HCT116 (cell line): ENCODE results near the gene PTX4. TPM values are rescaled to one million over a fixed set of nuclear protein-coding genes. Genes with fewer than 3 reads are reported as not detected.

Experiments
- ATAC-seq: fragments of 200-7000 bp; cut with Tn5 transposase; 2 replicates; pipeline ENCODE4 v1.9.1; 2020; ENCODE audit warnings: mild to moderate bottlenecking, moderate library complexity
- BruUV-seq: library from RNA; stranded (reverse); fragments of 400-500 nt; replicated peaks from 2 replicates; lab custom pipeline; 2021; lab: Mats Ljungman, UMichigan
- CTCF ChIA-PET: fragments of 300-600 bp; sonication (Branson Sonifier 250); formaldehyde crosslinking; loops from one replicate; lab custom pipeline; 2021; ENCODE audit warnings: antibody characterized with exemption; lab: Charles Lee
- POLR2A ChIA-PET: fragments of 300-600, 350-600 bp; sonication (Branson Sonifier 250); formaldehyde crosslinking; loops from one replicate; lab custom pipeline; 2021; ENCODE audit warnings: antibody characterized with exemption; lab: Charles Lee
- RAD21 ChIA-PET, 2 experiments: fragments of 300-600 bp; sonication (Branson Sonifier 250); formaldehyde crosslinking; loops; one replicate each; lab custom pipeline; 2023; ENCODE audit warnings: low total read pairs in 2 of 2; ENCODE audit not compliant: uncharacterized antibody in 2 of 2, unreplicated experiment in 2 of 2, low non-redundant PET in 1 of 2; lab: Charles Lee
- DNase-seq: peaks from one replicate; pipeline ENCODE4 v3.0.0-alpha.2; 2010; ENCODE audit warnings: low read depth, low spot score
- H2AFZ ChIP-seq: fragments of 200-600 bp; shearing (Covaris generic), sonication (generic); 2 replicates; pipeline ENCODE4 v1.6.1; 2017; ENCODE audit warnings: low read depth, mixed run types, mixed read lengths, antibody characterized with exemption, low read length; ENCODE audit not compliant: poor library complexity, severe bottlenecking
- H3K27ac ChIP-seq: 2 replicates; pipeline ENCODE4 v1.5.1; 2012; ENCODE audit warnings: low read depth, low read length
- H3K27me3 ChIP-seq: fragments of 200-600 bp; sonication (generic); 2 replicates; pipeline ENCODE4 v1.6.1; 2016; ENCODE audit warnings: mixed run types, low read length, mixed read lengths; ENCODE audit not compliant: insufficient read depth
- H3K36me3 ChIP-seq, 2 experiments: fragments of 200-500 bp in 1 of 2; fragments of 200-600 bp in 1 of 2; sonication (Bioruptor generic) in 1 of 2; sonication (generic) in 1 of 2; 2 replicates each; pipeline versions ENCODE4 v1.5.1 to v1.6.1; 2014 to 2016; ENCODE audit warnings: low read length in 2 of 2, inconsistent platforms in 1 of 2, mixed read lengths in 1 of 2, mixed run types in 1 of 2; ENCODE audit not compliant: insufficient read depth in 2 of 2, control insufficient read depth in 1 of 2
- H3K4me1 ChIP-seq, 2 experiments: fragments of 200-600 bp in 1 of 2; sonication (generic) in 1 of 2; 2 replicates each; pipeline versions ENCODE4 v1.5.1 to v1.6.1; 2012 to 2017; ENCODE audit warnings: low read length in 2 of 2, inconsistent platforms in 1 of 2, mild to moderate bottlenecking in 1 of 2, mixed read lengths in 1 of 2, mixed run types in 1 of 2, moderate library complexity in 1 of 2; ENCODE audit not compliant: insufficient read depth in 2 of 2, control insufficient read depth in 1 of 2
- H3K4me2 ChIP-seq: fragments of 200-600 bp; sonication (generic); 2 replicates; pipeline ENCODE4 v1.6.1; 2017; ENCODE audit warnings: mixed run types, low read length, mixed read lengths
- H3K4me3 ChIP-seq, 2 experiments: fragments of 200-600 bp in 1 of 2; sonication (generic) in 1 of 2; replicated peaks in 1 of 2; 2 replicates each; pipeline ENCODE4 v1.5.1; 2011 to 2016; ENCODE audit warnings: low read length in 2 of 2, control low read depth in 1 of 2, low read depth in 1 of 2, mild to moderate bottlenecking in 1 of 2, mixed read lengths in 1 of 2, mixed run types in 1 of 2
- H3K79me2 ChIP-seq: fragments of 200-600 bp; sonication (generic); 2 replicates; pipeline ENCODE4 v1.6.1; 2017; ENCODE audit warnings: mild to moderate bottlenecking, mixed run types, low read length, moderate library complexity, mixed read lengths; ENCODE audit not compliant: insufficient read depth
- H3K9ac ChIP-seq: fragments of 200-600 bp; sonication (generic); 2 replicates; pipeline ENCODE4 v1.6.1; 2016; ENCODE audit warnings: low read length, mixed read lengths
- H3K9me2 ChIP-seq: fragments of 200-600 bp; sonication (generic), shearing (Covaris generic); 2 replicates; pipeline ENCODE4 v1.6.1; 2017; ENCODE audit warnings: mixed run types, mild to moderate bottlenecking, moderate library complexity; ENCODE audit not compliant: insufficient read depth
- H3K9me3 ChIP-seq, 2 experiments: fragments of 200-500 bp in 1 of 2; fragments of 200-600 bp in 1 of 2; sonication (Bioruptor generic) in 1 of 2; sonication (generic) in 1 of 2; 2 replicates each; pipeline ENCODE4 v1.6.1; 2014 to 2017; ENCODE audit warnings: low read length in 2 of 2, mixed read lengths in 2 of 2, inconsistent platforms in 1 of 2, low read depth in 1 of 2, mild to moderate bottlenecking in 1 of 2, mixed run types in 1 of 2, moderate library complexity in 1 of 2; ENCODE audit not compliant: control insufficient read depth in 1 of 2, insufficient read depth in 1 of 2
- H4K20me1 ChIP-seq: fragments of 200-600 bp; sonication (generic), shearing (Covaris generic); 2 replicates; pipeline ENCODE4 v1.6.1; 2017; ENCODE audit warnings: mixed run types, mild to moderate bottlenecking, moderate library complexity; ENCODE audit not compliant: insufficient read depth
- CBX3 ChIP-seq: IDR thresholded peaks from 2 replicates; pipeline ENCODE4 v1.6.1; 2012; ENCODE audit warnings: low read depth
- CEBPB ChIP-seq: IDR thresholded peaks from 2 replicates; pipeline ENCODE4 v1.6.1; 2012; ENCODE audit warnings: low read depth
- CTCF ChIP-seq, 3 experiments: fragments of 200-600 bp in 1 of 3; sonication (generic) in 1 of 3; IDR thresholded peaks in 2 of 3; conservative IDR thresholded peaks in 1 of 3; 2 replicates each; pipeline ENCODE4 v1.5.1; 2012 to 2017; ENCODE audit warnings: low read depth in 2 of 3, low read length in 2 of 3, antibody characterized with exemption in 1 of 3, borderline replicate concordance in 1 of 3, control low read depth in 1 of 3, mild to moderate bottlenecking in 1 of 3, mixed read lengths in 1 of 3, mixed run types in 1 of 3, moderate library complexity in 1 of 3; ENCODE audit not compliant: insufficient read depth in 1 of 3
- ELF1 ChIP-seq: IDR thresholded peaks from 2 replicates; pipeline ENCODE4 v1.6.1; 2012; ENCODE audit warnings: low read depth, borderline replicate concordance
- EZH2 ChIP-seq: fragments of 200-600 bp; sonication (generic); IDR thresholded peaks from 2 replicates; pipeline ENCODE4 v1.6.1; 2017; ENCODE audit warnings: antibody characterized with exemption, mixed run types
- EZH2phosphoT487 ChIP-seq: fragments of 200-600 bp; IDR thresholded peaks from 2 replicates; pipeline ENCODE4 v1.6.1; 2018; ENCODE audit warnings: antibody characterized with exemption, borderline replicate concordance
- FOSL1 ChIP-seq: IDR thresholded peaks from 2 replicates; pipeline ENCODE4 v1.6.1; 2012; ENCODE audit warnings: low read depth
- JUND ChIP-seq: IDR thresholded peaks from 2 replicates; pipeline ENCODE4 v1.6.1; 2012
- MAX ChIP-seq: IDR thresholded peaks from 2 replicates; pipeline ENCODE4 v1.6.1; 2012
- POLR2A ChIP-seq: IDR thresholded peaks from 2 replicates; pipeline ENCODE4 v1.7.0; 2011; ENCODE audit warnings: borderline replicate concordance; ENCODE audit not compliant: insufficient read depth, insufficient read length; ENCODE audit errors: extremely low read depth
- POLR2AphosphoS5 ChIP-seq: IDR thresholded peaks from 2 replicates; pipeline ENCODE4 v1.6.1; 2011; ENCODE audit warnings: mild to moderate bottlenecking, low read depth, low read length, moderate library complexity
- RAD21 ChIP-seq: IDR thresholded peaks from 2 replicates; pipeline ENCODE4 v1.6.1; 2012; ENCODE audit warnings: low read depth, mild to moderate bottlenecking
- REST ChIP-seq: IDR thresholded peaks from 2 replicates; pipeline ENCODE4 v1.6.1; 2012; ENCODE audit warnings: low read depth
- SIN3A ChIP-seq: IDR thresholded peaks from 2 replicates; pipeline ENCODE4 v1.6.1; 2012; ENCODE audit warnings: low read depth
- SP1 ChIP-seq: IDR thresholded peaks from 2 replicates; pipeline ENCODE4 v1.6.1; 2012; ENCODE audit warnings: low read depth
- SRF ChIP-seq: IDR thresholded peaks from 2 replicates; pipeline ENCODE4 v1.6.1; 2012; ENCODE audit warnings: low read depth
- ZFX ChIP-seq: fragments of 450-650 bp; IDR thresholded peaks from 2 replicates; pipeline ENCODE4 v1.6.1; 2017
- intact Hi-C: fragments of 100-400 bp; cut with micrococcal nuclease; formaldehyde crosslinking; loops from 2 replicates; pipeline ENCODE4 v1.10.0; 2022
- total RNA-seq: library from RNA; stranded (reverse); gene quantifications from one replicate; pipeline ENCODE4 v1.2.1, GENCODE V29; 2021; ENCODE audit not compliant: unreplicated experiment

Gene PTX4
- total RNA-seq, 1 experiment from 2014 or later, result not detected

GRCh38 chr16:1443403-1443973, 45.3 kb downstream of the PTX4 start:
- RAD21 ChIA-PET, result no interaction called here
- DNase-seq (no peak), ATAC-seq (peak; percentile 18; the same call in 1 of the 2 replicates)
- CTCF ChIA-PET, result no interaction called here
- no peaks in the 10 kb centered on the region for H3K9me3 ChIP-seq
- intact Hi-C loops, result no loop called here
- H3K9ac ChIP-seq, result no peak overlapping the region
- H3K27ac ChIP-seq, result no peak overlapping the region
- H3K4me2 ChIP-seq, result no peak overlapping the region
- POLR2A ChIA-PET, result no interaction called here
- no peaks in the 10 kb centered on the region for H3K27me3 ChIP-seq
- no peaks in the 10 kb centered on the region for H3K9me2 ChIP-seq
- no peak overlapping the region for H2AFZ ChIP-seq
- TF ChIP-seq REST (no peak), ZFX (no peak), CEBPB (no peak), SRF (no peak), EZH2phosphoT487 (no peak), MAX (no peak), POLR2A (no peak), POLR2AphosphoS5 (no peak), SIN3A (no peak), FOSL1 (no peak), CTCF (IDR thresholded peaks at IDR 0.05 in 2 of 3, conservative IDR thresholded peaks at IDR 0.05 in 1 of 3; ENCODE audit: borderline replicate concordance in 1 of 3, insufficient read depth in 1 of 3, low read depth in 2 of 3, low read length in 2 of 3) (no peak), JUND (no peak), CBX3 (no peak), SP1 (no peak), EZH2 (no peak), ELF1 (no peak), RAD21 (no peak)
- no TSS peak for BruUV-seq
- H3K4me3 ChIP-seq, result no peak overlapping the region
- H3K79me2 ChIP-seq, result no peaks in the 10 kb centered on the region
- no peaks in the 10 kb centered on the region for H3K4me1 ChIP-seq
- no peaks in the 10 kb centered on the region for H3K36me3 ChIP-seq
- no peaks in the 10 kb centered on the region for H4K20me1 ChIP-seq
